GM12892 (cell line): Measurements from ENCODE around the gene COG5.

Source experiments
- POLR2A ChIP-seq: IDR thresholded peaks from 2 replicates; pipeline ENCODE4 v1.6.1; 2011; ENCODE audit warnings: low read depth, low read length, control low read depth
- POLR2AphosphoS5 ChIP-seq: IDR thresholded peaks from 2 replicates; pipeline ENCODE4 v1.6.1; 2011; ENCODE audit warnings: low read depth, low read length, control low read depth

GRCh38 chr7:107207459-107207858, 356.3 kb downstream of the COG5 start:
- TF ChIP-seq POLR2A (no peak), POLR2AphosphoS5 (no peak)
